Endodermal cell (in vitro differentiated cells): ENCODE measurements around the gene TLL2. TPM values are rescaled to one million over a fixed set of nuclear protein-coding genes. Genes with fewer than 3 reads are reported as not detected.

Experiments used
- DNase-seq: peaks from one replicate; pipeline ENCODE4 v3.0.0-alpha.2; 2017
- H3K27ac ChIP-seq: 2 replicates; pipeline ENCODE4 v1.5.1; 2013; ENCODE audit warnings: mild to moderate bottlenecking, low read depth, low read length, moderate library complexity
- H3K27me3 ChIP-seq: 2 replicates; pipeline ENCODE4 v1.6.1; 2013; ENCODE audit warnings: mild to moderate bottlenecking, low read length, moderate library complexity; ENCODE audit not compliant: insufficient read depth, control insufficient read depth, poor library complexity, severe bottlenecking
- H3K36me3 ChIP-seq: 2 replicates; pipeline ENCODE4 v1.7.0; 2013; ENCODE audit warnings: mild to moderate bottlenecking, low read length, moderate library complexity; ENCODE audit not compliant: control insufficient read depth, insufficient read depth
- H3K4me1 ChIP-seq: one replicate; pipeline ENCODE4 v1.7.0; 2013; ENCODE audit warnings: low read length; ENCODE audit not compliant: control insufficient read depth, insufficient read depth
- H3K4me3 ChIP-seq: 2 replicates; pipeline ENCODE4 v1.5.1; 2013; ENCODE audit warnings: mild to moderate bottlenecking, low read length, moderate library complexity
- H3K9ac ChIP-seq: 2 replicates; pipeline ENCODE4 v1.6.1; 2013; ENCODE audit warnings: mild to moderate bottlenecking, low read length, moderate library complexity; ENCODE audit not compliant: poor library complexity, severe bottlenecking; ENCODE audit errors: extremely low read depth
- H3K9me3 ChIP-seq: 2 replicates; pipeline ENCODE4 v1.6.1; 2013; ENCODE audit warnings: mild to moderate bottlenecking, low read length, moderate library complexity; ENCODE audit not compliant: control insufficient read depth
- H3K27ac Mint-ChIP-seq: 2 replicates; pipeline ENCODE4 v1.8.0; 2020; ENCODE audit warnings: mixed read lengths
- H3K27me3 Mint-ChIP-seq: 2 replicates; pipeline ENCODE4 v1.8.0; 2021; ENCODE audit warnings: mild to moderate bottlenecking, mixed read lengths; ENCODE audit not compliant: insufficient read depth
- H3K36me3 Mint-ChIP-seq: 2 replicates; pipeline ENCODE4 v1.8.0; 2020; ENCODE audit warnings: low read depth, mixed read lengths
- H3K4me1 Mint-ChIP-seq: 2 replicates; pipeline ENCODE4 v1.8.0; 2020; ENCODE audit warnings: mixed read lengths
- H3K4me3 Mint-ChIP-seq: 2 replicates; pipeline ENCODE4 v1.8.0; 2020; ENCODE audit warnings: mild to moderate bottlenecking, moderate library complexity, mixed read lengths
- H3K9me3 Mint-ChIP-seq: 2 replicates; pipeline ENCODE4 v1.8.0; 2020; ENCODE audit warnings: mild to moderate bottlenecking, mixed read lengths
- WGBS, 2 experiments: methylation state at CpG; one replicate each; pipeline versions ENCODE4 v1.1.5 to v1.1.7; 2013; ENCODE audit warnings: missing lambda C conversion rate in 2 of 2, mixed read lengths in 1 of 2; ENCODE audit not compliant: insufficient coverage in 1 of 2, insufficient read length in 1 of 2; 5-methylcytosine and 5-hydroxymethylcytosine counted together
- total RNA-seq, 2 donors: library from RNA; stranded (reverse); fragmentation: NEBNext Ultra II Directional in 1 of 2; extraction: Animal tissue kit (Norgen Biotek cat#: 25700) in 1 of 2; gene quantifications; 2 replicates in 1 of 2; 3 replicates in 1 of 2; pipeline ENCODE4 v1.2.1, GENCODE V29; 2021
- TF ChIP-seq, protein P1 (sequence below): fragments of 200-600 bp; sonication (generic); conservative IDR thresholded peaks from 2 replicates; pipeline ENCODE4 v1.5.0; 2021; ENCODE audit warnings: antibody characterized with exemption, mild to moderate bottlenecking

The TLL2 gene
- total RNA-seq, 2 donors from 2014 or later = 0.11 to 0.18 TPM

DNA sequence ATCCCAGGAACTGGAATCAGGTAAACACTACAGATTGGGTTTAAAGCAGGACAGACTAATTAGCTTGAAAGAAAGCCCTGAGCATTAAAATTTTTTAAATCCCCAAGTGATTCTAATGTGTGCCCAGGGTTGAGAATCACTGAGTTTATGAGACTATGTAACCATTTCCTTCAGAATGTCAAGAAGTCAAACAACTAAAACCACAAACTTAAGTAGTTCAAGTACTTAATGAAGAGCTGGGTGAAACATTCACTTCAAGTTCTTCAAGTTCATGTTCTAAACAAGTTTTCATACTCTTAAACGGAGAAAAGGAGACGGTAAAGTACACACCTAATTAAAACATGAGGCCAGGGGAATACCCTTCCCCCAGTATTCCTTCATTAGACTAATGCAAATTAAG is 28.2 kb upstream of the TLL2 start:
- Histone ChIP-seq H3K27ac (no peak overlapping the region), H3K4me3 (no peak overlapping the region), H3K36me3 (peaks cover 87% of the 10 kb centered on the region), H3K9me3 (no peaks in the 10 kb centered on the region), H3K9ac (no peak overlapping the region), H3K27me3 (no peaks in the 10 kb centered on the region), H3K4me1 (no peaks in the 10 kb centered on the region)
- 97% methylated on average over 2 of the region's 2 CpGs; no CpG with 5 or more reads in 1 of the 2 experiments for WGBS, 2 experiments
- Mint-ChIP-seq H3K27me3 (no peaks in the 10 kb centered on the region), H3K4me1 (no peaks in the 10 kb centered on the region), H3K9me3 (no peaks in the 10 kb centered on the region), H3K27ac (no peak overlapping the region), H3K4me3 (no peak overlapping the region), H3K36me3 (peaks cover 70% of the 10 kb centered on the region)
- TF ChIP-seq, protein P1, sequence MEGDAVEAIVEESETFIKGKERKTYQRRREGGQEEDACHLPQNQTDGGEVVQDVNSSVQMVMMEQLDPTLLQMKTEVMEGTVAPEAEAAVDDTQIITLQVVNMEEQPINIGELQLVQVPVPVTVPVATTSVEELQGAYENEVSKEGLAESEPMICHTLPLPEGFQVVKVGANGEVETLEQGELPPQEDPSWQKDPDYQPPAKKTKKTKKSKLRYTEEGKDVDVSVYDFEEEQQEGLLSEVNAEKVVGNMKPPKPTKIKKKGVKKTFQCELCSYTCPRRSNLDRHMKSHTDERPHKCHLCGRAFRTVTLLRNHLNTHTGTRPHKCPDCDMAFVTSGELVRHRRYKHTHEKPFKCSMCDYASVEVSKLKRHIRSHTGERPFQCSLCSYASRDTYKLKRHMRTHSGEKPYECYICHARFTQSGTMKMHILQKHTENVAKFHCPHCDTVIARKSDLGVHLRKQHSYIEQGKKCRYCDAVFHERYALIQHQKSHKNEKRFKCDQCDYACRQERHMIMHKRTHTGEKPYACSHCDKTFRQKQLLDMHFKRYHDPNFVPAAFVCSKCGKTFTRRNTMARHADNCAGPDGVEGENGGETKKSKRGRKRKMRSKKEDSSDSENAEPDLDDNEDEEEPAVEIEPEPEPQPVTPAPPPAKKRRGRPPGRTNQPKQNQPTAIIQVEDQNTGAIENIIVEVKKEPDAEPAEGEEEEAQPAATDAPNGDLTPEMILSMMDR = no peak
- no peak for DNase-seq

DNA sequence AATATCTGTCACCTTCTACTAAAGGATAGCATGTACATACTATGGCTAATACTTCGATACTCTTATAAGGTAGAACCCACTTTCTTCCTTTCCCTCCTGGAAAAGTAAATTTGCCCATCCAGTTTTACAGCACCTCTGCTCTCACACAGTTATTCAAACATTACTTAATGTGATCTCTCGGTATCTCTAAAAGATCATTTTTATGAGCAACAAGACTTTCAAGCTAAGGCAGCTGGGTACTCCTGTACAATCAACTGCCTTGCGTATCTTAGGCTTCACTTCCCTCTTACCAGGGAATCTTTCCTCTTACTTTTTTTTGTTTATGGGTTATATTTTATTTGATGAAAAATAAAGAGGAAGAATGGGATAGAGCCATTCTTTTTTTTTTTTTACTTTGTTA is 26.5 kb upstream of the TLL2 start:
- no peaks in the 10 kb centered on the region for H3K27me3 Mint-ChIP-seq
- no peak overlapping the region for H3K4me3 Mint-ChIP-seq
- Histone ChIP-seq H3K36me3 (peaks cover 79% of the 10 kb centered on the region), H3K9ac (no peak overlapping the region), H3K9me3 (no peaks in the 10 kb centered on the region), H3K4me3 (no peak overlapping the region), H3K27ac (no peak overlapping the region), H3K4me1 (no peaks in the 10 kb centered on the region), H3K27me3 (no peaks in the 10 kb centered on the region)
- no peak for DNase-seq
- H3K36me3 Mint-ChIP-seq = peaks cover 54% of the 10 kb centered on the region
- 97 to 100% methylated on average over 2 to 3 of the region's 3 CpGs for WGBS, 2 experiments
- TF ChIP-seq, protein P1 = no peak
- H3K27ac Mint-ChIP-seq = no peak overlapping the region
- no peaks in the 10 kb centered on the region for H3K9me3 Mint-ChIP-seq
- H3K4me1 Mint-ChIP-seq = no peaks in the 10 kb centered on the region

DNA sequence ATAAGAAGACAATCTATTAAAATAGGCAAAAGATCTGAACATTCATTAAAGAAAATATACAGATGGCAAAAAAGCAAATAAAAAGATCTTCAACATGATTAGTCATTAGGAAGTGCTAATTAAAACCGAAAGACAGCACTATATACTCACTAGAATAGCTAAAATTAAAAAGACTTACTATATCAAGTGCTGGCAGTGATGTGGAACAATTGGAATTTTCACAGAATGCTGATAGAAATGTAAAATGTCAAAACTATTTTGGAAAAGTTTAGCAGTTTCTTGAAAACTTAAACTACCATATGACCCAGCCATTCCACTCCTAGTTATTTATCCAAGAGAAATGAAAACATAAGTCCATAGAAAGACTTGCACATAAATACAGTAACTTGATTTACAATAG is 25.0 kb upstream of the TLL2 start:
- WGBS, 2 experiments = 100% methylated on average over 1 of the region's 1 CpG; no CpG with 5 or more reads in 1 of the 2 experiments
- no peak overlapping the region for H3K4me3 ChIP-seq
- TF ChIP-seq, protein P1 = no peak
- Mint-ChIP-seq H3K4me3 (no peak overlapping the region), H3K27me3 (no peaks in the 10 kb centered on the region), H3K9me3 (no peaks in the 10 kb centered on the region), H3K4me1 (no peaks in the 10 kb centered on the region), H3K27ac (no peak overlapping the region), H3K36me3 (peaks cover 50% of the 10 kb centered on the region)
- no peak for DNase-seq
- H3K9me3 ChIP-seq = no peaks in the 10 kb centered on the region
- no peak overlapping the region for H3K27ac ChIP-seq
- peaks cover 77% of the 10 kb centered on the region for H3K36me3 ChIP-seq
- H3K9ac ChIP-seq = no peak overlapping the region
- H3K4me1 ChIP-seq = no peaks in the 10 kb centered on the region
- no peaks in the 10 kb centered on the region for H3K27me3 ChIP-seq
